Transverse colon (tissue), 4 donors: ENCODE data around the gene VGLL2. TPM values are rescaled to one million over a fixed set of nuclear protein-coding genes. Genes with fewer than 3 reads are reported as not detected.
"Not testable (repeated sequence)": the region's sequence is repeated elsewhere in the genome, so short reads cannot be mapped to it uniquely, and the experiment has no call there.

Experiments
- DNase-seq: peaks from one replicate; pipeline ENCODE4 v3.0.0-alpha.2; 2019
- H3K27ac ChIP-seq, 4 donors: fragments of 200-600 bp; sonication (generic); 2 replicates each; pipeline ENCODE4 v1.5.1; 2016 to 2018; ENCODE audit warnings: inconsistent platforms in 4 of 4
- H3K27me3 ChIP-seq: fragments of 200-600 bp; sonication (generic); 2 replicates; pipeline ENCODE4 v1.5.1; 2017; ENCODE audit warnings: inconsistent platforms
- H3K36me3 ChIP-seq, 4 donors: fragments of 200-600 bp; sonication (generic); 2 replicates each; pipeline ENCODE4 v1.5.1; 2017 to 2019; ENCODE audit warnings: inconsistent platforms in 4 of 4
- H3K4me1 ChIP-seq, 4 donors: fragments of 200-600 bp; sonication (generic); 2 replicates each; pipeline ENCODE4 v1.5.1; 2017 to 2020; ENCODE audit warnings: inconsistent platforms in 4 of 4
- H3K4me3 ChIP-seq, 4 donors: fragments of 200-600 bp; sonication (generic); 1 replicate in 1 of 4; 2 replicates in 3 of 4; pipeline versions ENCODE4 v1.5.1 to v1.6.1; 2017 to 2019; ENCODE audit warnings: inconsistent platforms in 4 of 4
- H3K9me3 ChIP-seq, 2 donors: fragments of 200-600 bp; sonication (generic); 2 replicates each; pipeline ENCODE4 v1.5.1; 2017 to 2019; ENCODE audit warnings: inconsistent platforms in 2 of 2
- CTCF ChIP-seq, 5 experiments: fragments of 200-600 bp in 3 of 5; fragments of 450-650 bp in 2 of 5; sonication (generic) in 3 of 5; IDR thresholded peaks; 1 replicate in 2 of 5; 2 replicates in 3 of 5; pipeline ENCODE4 v1.5.1; 2016 to 2017; ENCODE audit warnings: antibody characterized with exemption in 5 of 5, inconsistent platforms in 3 of 5, mild to moderate bottlenecking in 2 of 5, moderate library complexity in 1 of 5
- EP300 ChIP-seq: sonication (generic); formaldehyde crosslinking; IDR thresholded peaks from one replicate; pipeline ENCODE4 v1.6.1; 2017; ENCODE audit warnings: antibody characterized with exemption, low read depth
- POLR2A ChIP-seq: fragments of 450-650 bp; IDR thresholded peaks from one replicate; pipeline ENCODE4 v1.6.1; 2016; ENCODE audit warnings: antibody characterized with exemption, mild to moderate bottlenecking, moderate library complexity
- POLR2AphosphoS5 ChIP-seq, 3 donors: sonication (generic); formaldehyde crosslinking; IDR thresholded peaks; one replicate each; pipeline ENCODE4 v1.6.1; 2016; ENCODE audit warnings: antibody characterized with exemption in 3 of 3
- WGBS, 2 donors: methylation state at CpG; one replicate each; pipeline ENCODE4 v1.1.5; 2018; ENCODE audit warnings: low coverage in 1 of 2; 5-methylcytosine and 5-hydroxymethylcytosine counted together
- in situ Hi-C, 4 donors: fragments of 200-750 bp; cut with MboI; loops; one replicate each; pipeline versions ENCODE4 v1.15.0 to v1.15.1; 2017; ENCODE audit warnings: low sequenced_read_pairs in 3 of 4, low pct_ligation_motif_present in 1 of 4, low pct_unique_long_range_greater_than_20kb in 1 of 4
- intact Hi-C: fragments of 100-400 bp; cut with DNase I; formaldehyde crosslinking; loops from one replicate; pipeline ENCODE4 v1.15.1; 2023; ENCODE audit warnings: low total_unique reads
- total RNA-seq, 4 donors: library from RNA; depleted of rRNA; stranded (reverse); fragments of >200 nt; gene quantifications; one replicate each; pipeline ENCODE4 v1.1.0, GENCODE V29; 2016

VGLL2 gene
- total RNA-seq, 4 donors from 2014 or later = not detected

GRCh38 chr6:117233145-117233544 lies 32.2 kb upstream of the VGLL2 start:
- H3K36me3 ChIP-seq = no peaks in the 10 kb centered on the region
- WGBS, 2 donors = 76 to 80% methylated on average over 1 to 3 of the region's 3 CpGs
- H3K4me1 ChIP-seq = no peaks in the 10 kb centered on the region
- H3K27ac ChIP-seq = no peak overlapping the region
- TF ChIP-seq POLR2AphosphoS5 (IDR thresholded peaks at IDR 0.05) (no peak), CTCF (IDR thresholded peaks at IDR 0.05) (no peak), POLR2A (no peak), EP300 (no peak)
- H3K4me3 ChIP-seq = no peak overlapping the region
- no peaks in the 10 kb centered on the region for H3K9me3 ChIP-seq
- in situ Hi-C loops = no loop called here
- no peaks in the 10 kb centered on the region for H3K27me3 ChIP-seq
- no peak for DNase-seq
- intact Hi-C loops = no loop called here

GRCh38 chr6:117237561-117237960 lies 27.8 kb upstream of the VGLL2 start:
- TF ChIP-seq POLR2AphosphoS5 (IDR thresholded peaks at IDR 0.05) (no peak), CTCF (IDR thresholded peaks at IDR 0.05) (no peak), EP300 (no peak), POLR2A (no peak)
- no peak overlapping the region for H3K27ac ChIP-seq
- H3K4me3 ChIP-seq = no peak overlapping the region
- no peaks in the 10 kb centered on the region for H3K36me3 ChIP-seq
- in situ Hi-C loops (no loop called here), intact Hi-C loops (no loop called here)
- H3K27me3 ChIP-seq = no peaks in the 10 kb centered on the region
- no peaks in the 10 kb centered on the region for H3K4me1 ChIP-seq
- DNase-seq = no peak
- H3K9me3 ChIP-seq = no peaks in the 10 kb centered on the region
- WGBS, 2 donors = 65 to 70% methylated on average over 2 of the region's 2 CpGs

- intact Hi-C loops, H3K4me3 ChIP-seq, H3K4me1 ChIP-seq, DNase-seq, H3K27me3 ChIP-seq, H3K27ac ChIP-seq, H3K9me3 ChIP-seq, H3K36me3 ChIP-seq, in situ Hi-C loops: not testable (repeated sequence)
- 72 to 82% methylated on average over 5 to 8 of the region's 13 CpGs for WGBS, 2 donors
Measured at GRCh38 chr6:117244571-117244970, 20.8 kb upstream of the VGLL2 start.

- intact Hi-C loops, H3K36me3 ChIP-seq, in situ Hi-C loops, H3K27me3 ChIP-seq, H3K4me3 ChIP-seq, H3K4me1 ChIP-seq, H3K9me3 ChIP-seq, DNase-seq, H3K27ac ChIP-seq: not testable (repeated sequence)
- WGBS, 2 donors = 82% methylated on average over 19 of the region's 20 CpGs; no CpG with 5 or more reads in 1 of the 2 donors
Measured at GRCh38 chr6:117244979-117245378, 20.4 kb upstream of the VGLL2 start.

GRCh38 chr6:117253785-117254184 lies 11.6 kb upstream of the VGLL2 start:
- WGBS, 2 donors = 65 to 83% methylated on average over 2 of the region's 2 CpGs
- intact Hi-C loops = no loop called here

More at GRCh38 chr6:117253785-117254184, 11.6 kb upstream of the VGLL2 start:
- Histone ChIP-seq H3K4me3 (no peak overlapping the region), H3K9me3 (no peaks in the 10 kb centered on the region), H3K27me3 (peaks cover 15% of the 10 kb centered on the region), H3K27ac (no peak overlapping the region), H3K36me3 (no peaks in the 10 kb centered on the region), H3K4me1 (no peaks in the 10 kb centered on the region)
- no peak for DNase-seq
- TF ChIP-seq POLR2A (no peak), CTCF (IDR thresholded peaks at IDR 0.05) (no peak), POLR2AphosphoS5 (IDR thresholded peaks at IDR 0.05) (no peak), EP300 (no peak)
- in situ Hi-C loops = no loop called here
